GM19099 (cell line): ENCODE measurements around the gene ISY1.
A peak's percentile ranks its signal among the peaks of the same experiment; 100 is the strongest.

Source experiments
- POLR2A ChIP-seq: IDR thresholded peaks from 3 replicates; pipeline ENCODE4 v1.6.1; 2011; ENCODE audit warnings: low read depth; ENCODE audit not compliant: insufficient read length; ENCODE audit errors: extremely low read depth

Gene ISY1

DNA sequence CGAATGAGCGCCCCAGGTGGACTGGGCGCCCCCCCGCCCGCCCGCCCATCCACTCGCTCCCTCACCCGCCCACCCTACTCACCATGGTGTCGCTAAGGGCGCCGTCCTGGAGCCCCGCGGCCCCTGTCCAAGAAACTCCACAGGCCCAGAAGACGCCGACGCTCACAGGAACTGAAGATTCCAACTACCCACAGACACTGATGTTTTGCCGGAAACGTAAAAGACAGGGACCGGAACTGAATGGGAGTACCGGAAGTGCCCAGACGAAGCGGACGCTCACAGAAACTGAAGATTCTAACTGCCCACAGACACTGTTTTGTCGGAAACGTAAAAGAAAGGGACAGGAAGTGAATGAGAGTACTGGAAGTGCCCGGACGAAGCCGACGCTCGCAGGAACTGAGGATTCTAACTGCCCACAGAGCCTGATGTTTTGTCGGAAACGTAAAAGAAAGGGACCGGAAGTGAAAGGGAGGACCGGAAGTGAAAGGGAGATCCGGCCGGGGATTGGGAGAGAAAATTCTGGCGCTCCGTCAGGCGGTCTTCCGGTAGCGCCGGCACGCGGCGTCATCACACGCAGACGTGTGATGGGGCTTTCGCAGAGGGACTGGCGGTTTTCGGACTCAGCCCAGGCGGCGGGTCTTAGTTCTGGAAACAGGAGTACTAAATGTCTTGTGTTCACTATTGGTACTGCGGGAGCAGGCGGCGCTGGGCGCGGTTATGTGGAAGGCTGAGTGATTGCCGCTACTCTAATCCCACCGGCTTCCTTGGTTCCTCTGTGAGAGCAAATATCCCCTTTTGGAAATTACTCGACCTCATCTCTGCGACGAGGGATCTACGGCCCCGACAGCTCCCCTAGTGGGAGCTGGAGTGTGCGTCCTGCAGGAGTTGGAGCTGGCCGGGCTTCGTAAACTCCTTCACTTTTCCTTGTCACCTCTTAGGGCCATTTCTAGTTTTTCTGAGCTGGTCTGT, at the start of gene ISY1:
Gene ISY1 (minus strand): TSS at position 173 of the 969 bp plus-strand sequence. CDS start 88 bp downstream, at position 85.
- TF ChIP-seq POLR2A = peak; percentile 96

DNA sequence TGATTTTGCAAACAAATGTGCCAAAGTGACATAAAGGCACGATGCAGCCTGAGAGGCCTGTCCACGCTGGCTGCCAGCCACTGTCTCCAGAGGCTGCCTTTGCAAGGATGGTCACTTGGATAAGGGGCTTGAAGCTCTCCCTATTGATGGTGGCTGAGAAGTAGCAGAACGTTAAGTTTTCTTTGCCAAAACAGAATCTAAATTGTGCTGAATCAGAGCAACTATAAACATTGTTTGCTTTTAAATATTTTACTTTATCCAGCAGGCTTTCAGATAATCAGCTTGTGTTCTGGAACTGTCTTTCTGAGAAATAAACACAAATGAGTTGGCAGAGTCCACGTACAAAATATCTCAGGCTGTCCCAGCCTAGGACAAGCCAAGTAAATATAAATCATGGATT, 46.6 kb upstream of the ISY1 start:
- TF ChIP-seq POLR2A = no peak

DNA sequence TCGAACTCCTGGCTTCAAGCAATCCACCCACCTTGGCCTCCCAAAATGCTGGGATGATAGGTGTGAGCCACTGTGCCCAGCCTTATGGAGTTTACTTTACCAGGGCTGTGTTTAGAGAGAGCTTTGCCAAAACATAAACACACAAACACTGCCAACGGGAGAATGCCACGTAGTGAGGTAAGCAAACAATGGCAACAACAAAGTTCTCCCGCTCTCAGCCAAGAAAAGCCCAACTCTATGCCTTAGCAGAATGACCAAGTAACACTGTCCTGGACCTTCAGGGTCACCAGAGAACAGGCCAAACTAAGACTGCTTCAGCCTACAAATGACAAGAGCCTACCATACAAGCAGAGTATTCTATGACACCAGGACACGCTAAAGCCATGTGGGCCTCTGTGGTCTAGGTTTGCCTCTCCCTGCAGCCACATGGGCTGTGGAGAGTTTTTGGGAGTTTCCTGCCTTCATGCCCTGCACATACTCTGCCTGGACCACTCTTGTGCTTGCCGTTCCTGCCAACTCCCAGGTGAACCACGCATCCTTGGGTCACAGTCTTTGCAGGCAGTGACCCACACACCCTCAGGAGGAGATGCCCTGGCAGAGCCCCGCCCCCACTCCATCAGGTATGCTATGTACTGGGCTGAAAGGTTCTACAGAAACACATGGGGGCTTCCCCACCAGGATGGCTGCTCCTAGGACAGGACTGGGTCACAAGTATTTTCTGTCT, 44.4 kb upstream of the ISY1 start:
- TF ChIP-seq POLR2A = no peak

DNA sequence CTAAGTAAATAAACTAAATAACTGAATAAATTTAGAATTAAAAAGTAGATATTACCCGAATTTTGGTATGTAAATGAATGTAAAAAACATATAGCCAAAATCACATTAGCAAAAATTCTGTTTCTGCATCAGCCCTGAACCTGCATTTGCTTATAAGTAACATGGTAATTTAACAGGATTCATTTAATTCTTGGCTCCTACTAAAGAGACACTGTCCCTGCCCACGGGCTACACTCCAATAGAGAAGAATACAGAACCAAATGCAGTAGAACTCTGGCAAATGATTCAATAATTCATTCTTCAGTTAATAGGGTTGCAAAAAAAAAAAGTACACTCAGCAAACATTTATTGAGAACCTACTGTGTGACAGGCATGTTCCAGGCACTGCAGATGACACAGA, 43.6 kb upstream of the ISY1 start:
- TF ChIP-seq POLR2A = no peak

DNA sequence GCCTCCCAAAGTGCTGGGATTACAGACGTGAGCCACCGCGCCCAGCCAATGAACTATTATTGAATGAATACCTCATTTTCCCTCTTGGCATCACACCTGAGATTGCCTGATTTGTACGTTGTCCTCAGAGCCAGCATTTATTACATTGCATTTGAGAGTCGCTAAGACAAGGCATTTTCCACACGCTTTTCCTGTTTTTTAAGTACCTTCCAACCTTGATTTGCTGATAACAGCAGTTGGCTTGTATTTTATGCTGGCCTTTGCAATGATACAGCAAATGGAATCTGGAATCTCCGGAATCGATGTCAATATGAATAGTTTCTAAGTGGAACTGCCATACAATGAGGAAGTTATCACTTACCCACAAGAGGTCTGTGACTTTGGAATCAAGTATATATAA, 38.5 kb upstream of the ISY1 start:
- no peak for TF ChIP-seq POLR2A

DNA sequence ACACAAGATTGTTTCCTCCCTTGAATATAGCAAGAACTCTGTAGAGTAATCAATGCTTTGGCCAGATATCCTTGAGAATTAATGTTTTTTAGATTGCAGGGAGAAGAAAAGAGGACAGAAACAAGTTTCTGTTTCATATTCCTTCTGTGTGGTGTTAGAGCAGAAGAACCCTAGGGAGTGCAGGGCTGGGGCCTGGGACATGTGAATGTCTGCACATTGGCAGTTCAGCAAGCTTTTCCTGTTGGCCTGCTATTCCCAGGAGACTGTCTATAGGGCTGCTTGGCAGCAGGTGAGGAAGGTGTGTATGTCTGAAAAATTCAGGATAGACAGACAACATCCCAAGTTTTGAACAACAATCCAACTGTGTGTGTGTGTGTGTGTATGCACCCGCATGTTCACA, 36.5 kb upstream of the ISY1 start:
- no peak for TF ChIP-seq POLR2A

DNA sequence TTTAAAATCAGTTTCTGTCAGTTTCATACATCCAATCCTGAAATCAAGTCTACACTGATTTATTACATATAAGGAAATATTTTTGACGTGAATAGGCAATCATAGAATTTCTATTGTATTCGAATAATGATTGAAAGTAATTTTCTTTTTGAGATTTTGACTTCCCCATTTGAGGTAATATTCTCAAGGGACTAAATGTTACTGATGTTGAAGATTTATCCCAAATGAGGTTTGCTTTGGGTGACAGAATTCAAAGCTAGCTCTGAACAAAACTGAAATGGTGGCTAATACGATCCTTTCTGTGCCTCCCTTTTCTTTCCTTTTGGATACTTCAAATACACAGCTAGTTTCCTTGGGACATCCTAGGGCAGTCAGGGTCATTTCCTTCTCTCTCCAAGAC, 35.7 kb upstream of the ISY1 start:
- TF ChIP-seq POLR2A = no peak

DNA sequence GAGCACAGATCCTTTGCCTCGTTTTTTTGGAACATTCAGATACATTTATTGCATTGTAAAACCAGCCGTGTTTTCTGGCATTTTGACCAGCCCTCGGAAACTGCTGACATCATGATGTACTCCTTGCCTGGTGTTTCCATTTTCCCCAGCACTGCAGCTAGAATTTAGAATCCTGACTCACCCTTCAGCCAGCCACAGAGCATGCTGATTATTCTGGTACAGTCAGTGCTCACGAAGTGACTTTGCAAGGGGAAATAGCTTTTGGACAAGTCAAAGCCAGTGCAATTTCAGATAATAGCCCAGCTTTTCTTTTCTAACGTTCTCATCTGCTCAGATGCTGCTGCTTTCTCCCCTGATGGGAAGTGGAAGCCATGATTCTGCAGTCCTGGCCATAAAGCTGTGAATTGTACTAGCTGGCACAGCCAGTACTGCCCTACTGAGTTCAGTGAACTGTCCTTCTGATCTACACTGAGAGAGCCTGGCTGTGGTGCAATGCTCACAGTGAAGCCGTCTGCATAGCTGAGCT, 34.9 kb upstream of the ISY1 start:
- TF ChIP-seq POLR2A = no peak

DNA sequence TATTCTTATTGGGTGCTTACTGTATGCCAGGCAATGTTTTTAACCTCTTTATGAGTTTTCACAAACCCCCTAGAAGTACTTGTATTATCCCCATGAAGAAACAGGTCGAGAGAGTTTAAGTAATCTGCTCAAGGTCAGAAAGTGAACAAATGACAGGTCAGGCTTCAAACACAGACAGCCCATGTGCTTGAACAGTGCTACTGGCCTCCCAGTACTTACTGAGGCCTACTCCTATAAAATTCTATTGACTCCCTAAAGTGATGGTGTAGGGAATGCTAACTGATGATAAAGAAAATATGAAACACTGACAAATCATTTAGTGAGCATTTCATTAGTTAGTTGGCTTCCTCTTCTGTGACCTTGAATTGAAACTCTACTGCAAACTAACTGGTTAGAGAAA, 27.0 kb upstream of the ISY1 start:
- TF ChIP-seq POLR2A = no peak

DNA sequence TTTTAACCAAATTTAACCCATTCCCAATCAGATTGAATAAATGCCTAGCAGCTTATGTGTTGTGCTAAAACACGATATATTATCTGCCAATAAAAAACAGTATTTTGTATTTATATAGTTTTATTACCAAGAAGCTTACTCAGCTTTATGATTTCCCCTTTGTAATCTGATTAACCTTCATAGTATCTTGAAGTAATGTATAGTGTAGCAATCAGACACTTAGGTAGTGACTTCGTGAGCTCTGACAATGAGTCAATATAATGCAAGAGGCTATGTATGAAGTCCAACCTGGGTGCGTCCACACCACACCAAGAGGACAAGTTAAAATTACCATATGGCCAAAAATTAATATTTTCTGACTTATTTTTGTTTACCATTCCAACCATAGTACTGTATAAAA, 24.9 kb upstream of the ISY1 start:
- TF ChIP-seq POLR2A = no peak

DNA sequence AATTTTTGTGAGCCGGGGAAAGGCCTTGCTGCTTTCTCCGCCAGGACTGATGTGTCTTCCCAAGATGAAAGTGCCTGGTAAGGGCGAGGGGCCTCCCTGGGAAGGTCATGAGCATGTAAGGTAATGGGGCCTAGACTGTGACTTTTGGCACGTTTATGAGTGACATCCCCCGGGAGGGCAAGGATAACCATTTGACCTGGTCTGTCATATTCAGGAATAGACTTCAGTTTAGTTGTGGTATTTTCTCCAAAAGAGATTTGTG, 23.5 kb upstream of the ISY1 start:
- no peak for TF ChIP-seq POLR2A

DNA sequence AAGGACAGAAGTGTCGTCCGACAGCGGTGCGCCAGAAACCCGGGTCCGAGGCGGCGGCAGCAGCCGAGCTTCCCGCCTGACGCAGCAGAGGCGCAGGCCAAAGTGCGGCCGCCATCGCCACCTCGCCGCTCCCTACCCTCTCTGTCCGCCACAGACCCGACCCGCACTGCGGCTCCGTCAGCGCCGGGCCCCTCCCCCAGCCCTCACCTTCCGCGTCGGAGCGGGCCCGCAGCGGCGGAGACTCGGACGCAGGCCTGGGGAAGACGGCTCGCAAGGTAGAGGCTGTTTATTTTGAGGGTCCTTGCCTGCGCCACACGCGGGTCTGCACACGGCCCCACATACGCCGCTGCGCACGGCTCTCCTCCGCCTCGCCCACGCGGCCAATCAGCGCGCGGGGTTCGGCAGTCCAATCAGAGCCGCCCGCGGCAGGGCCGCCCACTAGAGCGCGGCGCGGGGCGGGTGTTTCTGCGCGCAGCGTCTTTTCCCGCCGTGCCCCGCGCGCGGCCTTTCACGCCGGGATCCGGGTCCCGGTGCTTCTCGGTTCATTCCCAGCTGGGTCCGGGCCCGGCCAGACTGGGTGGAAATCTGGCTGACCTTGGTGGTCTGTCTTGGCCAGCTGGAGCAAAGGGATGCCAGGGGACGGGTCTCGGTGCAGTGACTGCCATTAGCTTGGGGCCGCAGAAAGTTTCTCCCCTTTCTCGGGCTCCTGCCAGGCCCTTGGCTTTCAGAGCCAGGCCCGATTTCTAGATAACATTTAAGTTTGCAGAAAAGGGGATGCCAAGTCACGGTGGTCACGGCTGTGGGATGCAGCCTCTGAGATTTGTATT, 22.9 kb upstream of the ISY1 start, which contains the start of gene CNBP:
Gene CNBP (minus strand): TSS at position 328 of the 827 bp plus-strand sequence. CDS start 12,139 bp downstream, outside the sequence.
- TF ChIP-seq POLR2A = peak; percentile 89

DNA sequence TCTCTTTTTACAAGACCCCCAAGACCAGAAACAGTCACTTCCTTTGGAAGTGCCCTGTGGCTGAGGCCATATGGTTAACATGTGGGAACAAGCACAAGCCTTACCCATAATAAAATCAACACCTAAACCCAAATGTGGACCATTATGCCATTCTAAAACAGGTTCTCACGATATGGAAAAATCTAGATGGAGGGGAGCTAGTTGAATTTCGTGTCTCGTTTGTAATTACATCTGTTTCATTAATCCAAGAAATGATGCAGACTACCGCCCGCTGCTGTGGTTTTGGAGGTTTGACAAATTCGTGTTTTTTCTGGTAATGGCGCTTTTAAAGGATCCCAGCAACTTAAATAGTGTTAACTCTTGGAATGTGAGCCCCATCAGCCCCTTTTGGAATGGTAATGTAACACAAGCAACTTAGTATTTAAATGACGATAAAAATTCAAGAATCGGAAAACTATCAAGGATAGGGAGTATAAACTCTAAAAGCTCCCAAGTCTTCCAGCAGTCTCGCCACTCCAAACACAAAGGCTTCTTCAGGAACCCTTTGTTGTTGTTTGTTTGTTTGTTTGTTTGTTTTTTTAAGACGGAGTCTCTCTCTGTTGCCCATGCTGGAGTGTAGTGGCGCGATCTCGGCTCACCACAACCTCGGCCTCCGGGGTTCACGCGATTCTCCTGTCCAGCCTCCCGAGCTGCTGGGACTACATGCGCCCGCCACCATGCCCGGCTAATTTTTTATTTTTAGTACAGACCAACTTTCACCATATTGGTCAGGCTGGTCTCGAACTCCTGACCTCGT, 21.7 kb upstream of the ISY1 start:
- peak; percentile 11 for TF ChIP-seq POLR2A

DNA sequence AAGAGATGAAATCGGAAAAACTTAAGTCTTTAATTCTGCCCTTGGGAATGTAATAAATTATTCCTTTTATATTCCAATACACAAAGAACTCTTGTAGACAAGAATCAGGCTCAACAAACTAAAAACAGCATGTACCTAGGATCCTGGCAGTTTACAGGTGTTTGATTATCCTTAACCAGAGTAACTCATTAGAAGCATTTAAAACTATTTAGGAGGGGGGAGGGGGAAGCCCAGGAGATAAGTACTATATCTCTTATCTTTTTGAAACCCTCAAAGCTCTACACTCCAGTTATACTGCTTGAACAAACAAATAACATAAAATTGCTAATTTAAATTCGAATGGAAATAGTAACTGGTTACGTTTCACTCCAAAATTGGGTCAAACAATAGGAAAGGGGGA, 21.0 kb upstream of the ISY1 start:
- no peak for TF ChIP-seq POLR2A
